Lower leg skin (tissue), 3 donors: ENCODE data around the gene APOBEC3G.

ENCODE experiments used
- CTCF ChIP-seq, 3 donors: fragments of 450-650 bp; IDR thresholded peaks; one replicate each; pipeline ENCODE4 v1.5.1; 2016; ENCODE audit warnings: antibody characterized with exemption in 3 of 3, mild to moderate bottlenecking in 3 of 3, moderate library complexity in 2 of 3
- POLR2A ChIP-seq, 2 donors: fragments of 450-650 bp; IDR thresholded peaks; one replicate each; pipeline ENCODE4 v1.6.1; 2016 to 2017; ENCODE audit warnings: antibody characterized with exemption in 2 of 2, mild to moderate bottlenecking in 1 of 2, moderate library complexity in 1 of 2

- no peak for TF ChIP-seq POLR2A (IDR thresholded peaks at IDR 0.05)
- TF ChIP-seq CTCF (IDR thresholded peaks at IDR 0.05) = no peak
Observed at GRCh38 chr22:39130152-39130704, 53.2 kb downstream of the APOBEC3G start.
